B cell (primary cell): ENCODE results near the gene GDPD4. TPM values are rescaled to one million over a fixed set of nuclear protein-coding genes. Genes with fewer than 3 reads are reported as not detected.

Experiments
- ATAC-seq: fragments of 200-7000 bp; cut with Tn5 transposase; one replicate; pipeline ENCODE4 v1.10.0; 2021; ENCODE audit warnings: low read depth, mild to moderate bottlenecking, moderate number of reproducible peaks, moderate library complexity
- CTCF ChIA-PET: fragments of 350-600 bp; sonication (Branson Sonifier 250); formaldehyde crosslinking; loops from one replicate; lab custom pipeline; 2021; ENCODE audit warnings: antibody characterized with exemption, inconsistent platforms; lab: Charles Lee
- POLR2A ChIA-PET: fragments of 350-600 bp; sonication (Branson Sonifier 250); formaldehyde crosslinking; loops from one replicate; lab custom pipeline; 2021; ENCODE audit warnings: antibody characterized with exemption; lab: Charles Lee
- DNase-seq: peaks from one replicate; pipeline ENCODE4 v3.0.0; 2013
- H2AFZ ChIP-seq: 2 replicates; pipeline ENCODE4 v1.6.1; 2012; ENCODE audit warnings: mild to moderate bottlenecking, low read depth, low read length; ENCODE audit not compliant: insufficient read depth, poor library complexity, severe bottlenecking
- H3K27ac ChIP-seq, 2 donors: 1 replicate in 1 of 2; 2 replicates in 1 of 2; pipeline ENCODE4 v1.5.1; 2012 to 2013; ENCODE audit warnings: low read length in 2 of 2, mild to moderate bottlenecking in 2 of 2, moderate library complexity in 1 of 2
- H3K27me3 ChIP-seq, 4 experiments: fragments of 200-600 bp in 1 of 4; sonication (generic) in 1 of 4; replicated peaks in 1 of 4; 1 replicate in 2 of 4; 2 replicates in 2 of 4; pipeline versions ENCODE4 v1.6.1 to v1.7.0; 2013 to 2016; ENCODE audit warnings: low read length in 3 of 4, mild to moderate bottlenecking in 2 of 4, mixed read lengths in 1 of 4, moderate library complexity in 1 of 4; ENCODE audit not compliant: insufficient read depth in 4 of 4, control insufficient read depth in 3 of 4; ENCODE audit errors: control extremely low read depth in 1 of 4
- H3K36me3 ChIP-seq, 2 experiments: replicated peaks in 1 of 2; 1 replicate in 1 of 2; 2 replicates in 1 of 2; pipeline versions ENCODE4 v1.6.1 to v1.7.1; 2013; ENCODE audit warnings: low read length in 1 of 2; ENCODE audit not compliant: insufficient read depth in 2 of 2, control insufficient read depth in 1 of 2; ENCODE audit errors: control extremely low read depth in 1 of 2, extremely low read depth in 1 of 2
- H3K4me1 ChIP-seq, 2 donors: fragments of 200-600 bp in 1 of 2; sonication (generic) in 1 of 2; 1 replicate in 1 of 2; 2 replicates in 1 of 2; pipeline versions ENCODE4 v1.5.1 to v1.6.1; 2013 to 2017; ENCODE audit warnings: low read length in 2 of 2; ENCODE audit not compliant: control insufficient read depth in 2 of 2, insufficient read depth in 2 of 2
- H3K4me2 ChIP-seq: replicated peaks from 2 replicates; pipeline ENCODE3; 2012; ENCODE audit warnings: mild to moderate bottlenecking, low read depth, low read length; ENCODE audit not compliant: poor library complexity, severe bottlenecking
- H3K4me3 ChIP-seq, 5 experiments: fragments of 200-600 bp in 1 of 5; sonication (generic) in 1 of 5; 1 replicate in 3 of 5; 2 replicates in 2 of 5; pipeline versions ENCODE4 v1.5.1 to v1.7.0; 2011 to 2016; ENCODE audit warnings: low read length in 4 of 5, mild to moderate bottlenecking in 4 of 5, low read depth in 2 of 5, control low read depth in 1 of 5, moderate library complexity in 1 of 5; ENCODE audit not compliant: insufficient read depth in 1 of 5; ENCODE audit errors: control extremely low read depth in 1 of 5, extremely low read depth in 1 of 5
- H3K79me2 ChIP-seq: fragments of 200-600 bp; sonication (generic); one replicate; pipeline ENCODE4 v1.6.0; 2016; ENCODE audit warnings: low read length; ENCODE audit not compliant: control insufficient read depth, insufficient read depth
- H3K9ac ChIP-seq: fragments of 200-600 bp; sonication (generic); 2 replicates; pipeline ENCODE4 v1.6.1; 2017; ENCODE audit warnings: mild to moderate bottlenecking, low read length, moderate library complexity
- H3K9me3 ChIP-seq, 3 donors: one replicate each; pipeline versions ENCODE4 v1.6.1 to v1.7.1; 2013; ENCODE audit warnings: low read length in 2 of 3; ENCODE audit not compliant: control insufficient read depth in 2 of 3, insufficient read depth in 1 of 3; ENCODE audit errors: control extremely low read depth in 1 of 3
- H4K20me1 ChIP-seq: 2 replicates; pipeline ENCODE4 v1.6.0; 2012; ENCODE audit warnings: mild to moderate bottlenecking, low read length; ENCODE audit not compliant: insufficient read depth, control insufficient read depth, poor library complexity, severe bottlenecking
- H3K27ac Mint-ChIP-seq: one replicate; pipeline ENCODE4 v1.8.0; 2021; ENCODE audit warnings: mixed read lengths
- H3K27me3 Mint-ChIP-seq: one replicate; pipeline ENCODE4 v1.8.0; 2021; ENCODE audit warnings: mixed read lengths
- H3K4me1 Mint-ChIP-seq: one replicate; pipeline ENCODE4 v1.8.0; 2021; ENCODE audit warnings: mixed read lengths
- H3K4me3 Mint-ChIP-seq: one replicate; pipeline ENCODE4 v1.8.0; 2021; ENCODE audit warnings: mixed read lengths
- H3K9me3 Mint-ChIP-seq: one replicate; pipeline ENCODE4 v1.8.0; 2022; ENCODE audit warnings: mixed read lengths; ENCODE audit not compliant: insufficient read depth
- EZH2 ChIP-seq: IDR thresholded peaks from 2 replicates; pipeline ENCODE4 v1.6.1; 2012; ENCODE audit warnings: borderline replicate concordance, low read depth, mild to moderate bottlenecking, moderate library complexity, low read length; ENCODE audit not compliant: insufficient read depth, poor library complexity, severe bottlenecking
- WGBS: methylation state at CpG from one replicate; pipeline ENCODE4 v1.1.5; 2013; ENCODE audit warnings: missing lambda C conversion rate; ENCODE audit not compliant: insufficient coverage; 5-methylcytosine and 5-hydroxymethylcytosine counted together
- intact Hi-C: fragments of 100-400 bp; cut with micrococcal nuclease; formaldehyde crosslinking; loops from one replicate; pipeline ENCODE4 v1.10.0; 2022
- polyA plus RNA-seq: library from polyadenylated mRNA; depleted of rRNA; stranded (reverse); fragments of >200 nt; gene quantifications from 2 replicates; pipeline ENCODE4 v1.2.3, GENCODE V29; 2012
- total RNA-seq, 2 donors: library from RNA; stranded (reverse); fragments of 120-200 nt in 1 of 2; gene quantifications; 1 replicate in 1 of 2; 2 replicates in 1 of 2; pipeline versions ENCODE4 v1.2.3 to v1.2.4, GENCODE V29; 2013 to 2022
- TF ChIP-seq, protein P1 (sequence below): fragments of 200-600 bp; IDR thresholded peaks from one replicate; pipeline ENCODE4 v1.8.0; 2022; ENCODE audit warnings: antibody characterized with exemption, mild to moderate bottlenecking

GDPD4 gene
- total and polyA plus RNA-seq, 2 donors (not counting 1 experiment from before 2014, with no cell fraction given): not detected

DNA sequence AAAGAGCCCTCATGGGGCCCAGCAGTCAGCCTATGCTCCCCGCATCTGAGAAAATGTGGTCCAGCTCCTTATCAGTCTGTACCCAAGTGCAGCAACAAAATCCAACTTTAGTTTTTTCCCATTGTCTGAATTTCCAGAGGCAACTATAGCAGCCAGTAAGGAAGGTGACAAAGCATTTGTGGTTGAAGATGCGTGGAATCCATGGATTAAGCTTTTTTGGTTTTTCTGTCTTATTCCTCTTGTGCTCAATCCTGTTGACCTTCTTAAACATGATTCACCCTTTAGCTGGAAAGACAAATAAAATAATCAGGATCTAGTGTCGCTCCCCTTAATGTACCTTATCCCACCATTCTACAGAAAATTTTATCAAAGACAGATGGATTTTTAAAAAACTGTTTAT is 14.3 kb downstream of the GDPD4 start:
- ATAC-seq (no peak), DNase-seq (no peak)
- WGBS: 100% methylated on average over 2 of the region's 3 CpGs
- H3K79me2 ChIP-seq: no peaks in the 10 kb centered on the region
- H3K27me3 Mint-ChIP-seq: peaks cover 49% of the 10 kb centered on the region
- H3K27ac Mint-ChIP-seq: no peak overlapping the region
- H3K4me3 ChIP-seq: no peak overlapping the region
- CTCF ChIA-PET: interaction anchor here (2.0 kb wide), 1 partner anchor 20 kb away, joined by 5 read pairs; no protein-coding TSS in a partner anchor
- H3K9ac ChIP-seq: no peak overlapping the region
- no peaks in the 10 kb centered on the region for H3K9me3 ChIP-seq
- H3K9me3 Mint-ChIP-seq: no peaks in the 10 kb centered on the region
- TF ChIP-seq, protein P1, sequence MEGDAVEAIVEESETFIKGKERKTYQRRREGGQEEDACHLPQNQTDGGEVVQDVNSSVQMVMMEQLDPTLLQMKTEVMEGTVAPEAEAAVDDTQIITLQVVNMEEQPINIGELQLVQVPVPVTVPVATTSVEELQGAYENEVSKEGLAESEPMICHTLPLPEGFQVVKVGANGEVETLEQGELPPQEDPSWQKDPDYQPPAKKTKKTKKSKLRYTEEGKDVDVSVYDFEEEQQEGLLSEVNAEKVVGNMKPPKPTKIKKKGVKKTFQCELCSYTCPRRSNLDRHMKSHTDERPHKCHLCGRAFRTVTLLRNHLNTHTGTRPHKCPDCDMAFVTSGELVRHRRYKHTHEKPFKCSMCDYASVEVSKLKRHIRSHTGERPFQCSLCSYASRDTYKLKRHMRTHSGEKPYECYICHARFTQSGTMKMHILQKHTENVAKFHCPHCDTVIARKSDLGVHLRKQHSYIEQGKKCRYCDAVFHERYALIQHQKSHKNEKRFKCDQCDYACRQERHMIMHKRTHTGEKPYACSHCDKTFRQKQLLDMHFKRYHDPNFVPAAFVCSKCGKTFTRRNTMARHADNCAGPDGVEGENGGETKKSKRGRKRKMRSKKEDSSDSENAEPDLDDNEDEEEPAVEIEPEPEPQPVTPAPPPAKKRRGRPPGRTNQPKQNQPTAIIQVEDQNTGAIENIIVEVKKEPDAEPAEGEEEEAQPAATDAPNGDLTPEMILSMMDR: no peak
- TF ChIP-seq EZH2: no peak
- H2AFZ ChIP-seq: no peak overlapping the region
- H3K4me2 ChIP-seq: no peak overlapping the region
- POLR2A ChIA-PET: no interaction called here
- H3K4me3 Mint-ChIP-seq: no peak overlapping the region
- H3K27ac ChIP-seq: no peak overlapping the region
- peaks cover 0 to 2% (median 0%) of the 10 kb centered on the region in 4 experiments for H3K27me3 ChIP-seq
- no peaks in the 10 kb centered on the region for H4K20me1 ChIP-seq
- intact Hi-C loops: no loop called here
- no peaks in the 10 kb centered on the region for H3K4me1 Mint-ChIP-seq
- no peaks in the 10 kb centered on the region for H3K36me3 ChIP-seq
- H3K4me1 ChIP-seq: no peaks in the 10 kb centered on the region

- Mint-ChIP-seq H3K27ac (no peak overlapping the region), H3K4me1 (no peaks in the 10 kb centered on the region), H3K9me3 (no peaks in the 10 kb centered on the region), H3K4me3 (no peak overlapping the region), H3K27me3 (peaks cover 49% of the 10 kb centered on the region)
- CTCF ChIA-PET: interaction anchor here (2.0 kb wide), 1 partner anchor 22 kb away, joined by 5 read pairs; no protein-coding TSS in a partner anchor
- TF ChIP-seq EZH2: no peak
- TF ChIP-seq, protein P1: no peak
- H3K9me3 ChIP-seq: no peaks in the 10 kb centered on the region
- POLR2A ChIA-PET: no interaction called here
- DNase-seq (no peak), ATAC-seq (no peak)
- H3K79me2 ChIP-seq: no peaks in the 10 kb centered on the region
- H3K27me3 ChIP-seq: peaks cover 0 to 5% (median 0%) of the 10 kb centered on the region in 4 experiments
- H2AFZ ChIP-seq: no peak overlapping the region
- no peaks in the 10 kb centered on the region for H4K20me1 ChIP-seq
- no peaks in the 10 kb centered on the region for H3K4me1 ChIP-seq
- H3K4me3 ChIP-seq: no peak overlapping the region
- H3K27ac ChIP-seq: no peak overlapping the region
- WGBS: 78% methylated on average over 4 of the region's 6 CpGs
- H3K4me2 ChIP-seq: no peak overlapping the region
- intact Hi-C loops: no loop called here
- no peak overlapping the region for H3K9ac ChIP-seq
- no peaks in the 10 kb centered on the region for H3K36me3 ChIP-seq
Measured at GRCh38 chr11:77284476-77285468, 16.7 kb downstream of the GDPD4 start.
